ENCODE measurements around the gene CLEC7A. TPM values are rescaled to one million over a fixed set of nuclear protein-coding genes. Genes with fewer than 3 reads are reported as not detected.

CLEC7A gene
- total RNA-seq, 4 donors from 2014 or later, result 1.1 to 40.7 (median 3.6) TPM

DNA sequence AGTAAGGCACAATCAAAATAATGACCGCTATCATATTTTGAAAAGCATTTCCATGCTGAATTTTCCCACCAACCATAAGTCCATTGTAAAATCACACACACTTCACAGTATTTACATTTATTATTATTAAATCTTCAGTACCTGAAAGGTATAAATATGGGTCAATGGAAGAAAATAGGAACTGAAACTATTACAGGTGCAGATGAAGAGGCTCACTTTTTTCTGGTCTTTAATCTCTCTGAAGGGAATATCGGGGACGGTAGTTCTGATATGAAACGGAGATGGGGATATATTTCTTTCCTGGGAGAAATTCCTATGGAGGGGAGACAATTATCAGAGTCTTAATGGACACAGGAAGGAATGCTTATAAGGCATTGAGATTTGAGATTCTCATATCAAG lies 59.6 kb downstream of the CLEC7A start:
- no peak overlapping the region for H3K4me3 ChIP-seq
- no peaks in the 10 kb centered on the region for H3K27me3 ChIP-seq
- H3K4me1 ChIP-seq, result peaks cover 0 to 6% of the 10 kb centered on the region in 2 donors
- ATAC-seq, result no peak
- in situ Hi-C loops (cut with MboI; ENCODE audit: low sequenced_read_pairs in 4 of 4) (no loop called here), intact Hi-C loops (cut with DNase I; ENCODE audit: low total_unique reads) (no loop called here)
- H3K9me3 ChIP-seq, result no peaks in the 10 kb centered on the region
- H3K36me3 ChIP-seq, result no peaks in the 10 kb centered on the region
- no peak for DNase-seq
- peak overlapping the region in 2 of 4 donors; percentile 64 to 71 for H3K27ac ChIP-seq
- TF ChIP-seq, protein P1, sequence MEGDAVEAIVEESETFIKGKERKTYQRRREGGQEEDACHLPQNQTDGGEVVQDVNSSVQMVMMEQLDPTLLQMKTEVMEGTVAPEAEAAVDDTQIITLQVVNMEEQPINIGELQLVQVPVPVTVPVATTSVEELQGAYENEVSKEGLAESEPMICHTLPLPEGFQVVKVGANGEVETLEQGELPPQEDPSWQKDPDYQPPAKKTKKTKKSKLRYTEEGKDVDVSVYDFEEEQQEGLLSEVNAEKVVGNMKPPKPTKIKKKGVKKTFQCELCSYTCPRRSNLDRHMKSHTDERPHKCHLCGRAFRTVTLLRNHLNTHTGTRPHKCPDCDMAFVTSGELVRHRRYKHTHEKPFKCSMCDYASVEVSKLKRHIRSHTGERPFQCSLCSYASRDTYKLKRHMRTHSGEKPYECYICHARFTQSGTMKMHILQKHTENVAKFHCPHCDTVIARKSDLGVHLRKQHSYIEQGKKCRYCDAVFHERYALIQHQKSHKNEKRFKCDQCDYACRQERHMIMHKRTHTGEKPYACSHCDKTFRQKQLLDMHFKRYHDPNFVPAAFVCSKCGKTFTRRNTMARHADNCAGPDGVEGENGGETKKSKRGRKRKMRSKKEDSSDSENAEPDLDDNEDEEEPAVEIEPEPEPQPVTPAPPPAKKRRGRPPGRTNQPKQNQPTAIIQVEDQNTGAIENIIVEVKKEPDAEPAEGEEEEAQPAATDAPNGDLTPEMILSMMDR (IDR thresholded peaks at IDR 0.05 in 4 of 5, conservative IDR thresholded peaks at IDR 0.05 in 1 of 5), result no peak
- no peak for TF ChIP-seq POLR2A (IDR thresholded peaks at IDR 0.05)

DNA sequence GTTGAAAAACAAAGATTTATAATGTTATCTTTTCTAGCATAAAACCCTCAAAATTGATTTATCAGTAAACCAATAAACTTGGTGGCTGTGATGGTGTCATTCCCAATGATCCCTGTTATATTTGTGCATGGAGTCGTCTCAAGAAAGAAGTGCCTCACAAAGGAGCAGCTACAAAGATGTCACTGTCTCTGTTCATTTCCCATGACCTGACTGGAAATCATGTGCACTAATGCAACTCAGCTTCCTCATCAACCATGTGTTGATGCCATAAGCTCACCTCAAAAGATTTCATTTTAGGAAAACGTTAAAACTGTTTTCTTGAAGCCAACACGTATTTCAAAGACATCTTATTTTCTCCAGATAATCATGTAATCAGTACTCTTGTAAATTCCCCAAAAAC lies 60.0 kb downstream of the CLEC7A start:
- in situ Hi-C loops (cut with MboI; ENCODE audit: low sequenced_read_pairs in 4 of 4), result no loop called here
- ATAC-seq, result no peak

DNA sequence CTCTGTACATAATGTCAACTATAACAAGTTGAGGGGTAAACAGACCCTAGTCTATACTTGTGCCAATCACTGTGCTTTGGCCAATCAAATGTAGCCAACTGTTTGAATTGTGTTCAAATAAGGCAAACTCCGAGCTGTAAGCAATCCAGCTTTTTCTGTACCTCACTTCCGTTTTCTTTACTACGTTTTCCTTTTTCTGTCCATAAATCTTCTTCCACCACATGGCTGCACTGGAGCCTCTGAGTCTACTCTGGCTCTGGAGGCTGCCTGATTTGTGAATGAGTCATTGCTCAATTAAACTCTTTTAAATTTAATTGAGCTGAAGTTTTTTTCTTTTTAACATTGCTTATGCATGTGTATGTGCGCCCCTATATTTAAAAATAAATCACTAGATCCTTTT lies 60.9 kb downstream of the CLEC7A start:
- H3K36me3 ChIP-seq, result no peaks in the 10 kb centered on the region
- intact Hi-C loops (cut with DNase I; ENCODE audit: low total_unique reads), result no loop called here
- peak overlapping the region; percentile 54 to 71 (median 61) for H3K27ac ChIP-seq
- peaks cover 0 to 6% of the 10 kb centered on the region in 2 donors for H3K4me1 ChIP-seq
- no peaks in the 10 kb centered on the region for H3K9me3 ChIP-seq
- no peak for TF ChIP-seq POLR2A (IDR thresholded peaks at IDR 0.05)
- TF ChIP-seq, protein P1 (IDR thresholded peaks at IDR 0.05 in 4 of 5, conservative IDR thresholded peaks at IDR 0.05 in 1 of 5), result no peak
- DNase-seq (no peak), ATAC-seq (no peak)
- no peak overlapping the region for H3K4me3 ChIP-seq
- H3K27me3 ChIP-seq, result no peaks in the 10 kb centered on the region
- in situ Hi-C loops (cut with MboI; ENCODE audit: low sequenced_read_pairs in 4 of 4), result no loop called here

More for the DNA sequence above, 60.0 kb downstream of the CLEC7A start:
- H3K36me3 ChIP-seq, result no peaks in the 10 kb centered on the region
- TF ChIP-seq, protein P1 (IDR thresholded peaks at IDR 0.05 in 4 of 5, conservative IDR thresholded peaks at IDR 0.05 in 1 of 5), result no peak
- TF ChIP-seq POLR2A (IDR thresholded peaks at IDR 0.05), result no peak
- intact Hi-C loops (cut with DNase I; ENCODE audit: low total_unique reads), result no loop called here
- no peak for DNase-seq
- H3K27me3 ChIP-seq, result no peaks in the 10 kb centered on the region
- no peak overlapping the region for H3K4me3 ChIP-seq
- H3K4me1 ChIP-seq, result peaks cover 0 to 6% of the 10 kb centered on the region in 2 donors
- no peaks in the 10 kb centered on the region for H3K9me3 ChIP-seq
- H3K27ac ChIP-seq, result peak overlapping the region in 2 of 4 donors; percentile 64 to 71

DNA sequence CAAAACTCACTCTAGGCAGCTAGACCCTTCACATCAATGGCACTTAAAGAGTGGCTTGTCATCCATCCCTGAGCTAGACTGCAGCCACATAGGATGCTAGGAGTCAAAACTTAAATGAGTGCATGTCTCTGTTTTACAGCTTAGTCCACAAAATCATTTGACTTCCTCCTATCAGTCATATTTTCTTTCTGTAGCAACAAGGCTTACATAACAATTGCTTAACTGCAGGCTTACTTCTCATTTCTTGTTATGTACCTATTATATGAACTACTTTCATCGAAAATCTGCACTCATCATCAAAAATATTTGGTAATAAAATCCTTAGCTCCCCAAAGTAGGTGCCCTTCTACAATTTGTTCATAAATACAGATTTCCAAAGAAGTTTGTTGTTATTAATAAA lies 61.4 kb downstream of the CLEC7A start:
- Histone ChIP-seq H3K27me3 (no peaks in the 10 kb centered on the region), H3K4me1 (peaks cover 0 to 6% of the 10 kb centered on the region in 2 donors), H3K4me3 (no peak overlapping the region), H3K9me3 (no peaks in the 10 kb centered on the region), H3K27ac (peak overlapping the region; percentile 54 to 71 (median 61)), H3K36me3 (no peaks in the 10 kb centered on the region)
- DNase-seq (no peak), ATAC-seq (no peak)
- no peak for TF ChIP-seq POLR2A (IDR thresholded peaks at IDR 0.05)
- TF ChIP-seq, protein P1 (IDR thresholded peaks at IDR 0.05 in 4 of 5, conservative IDR thresholded peaks at IDR 0.05 in 1 of 5), result no peak
- in situ Hi-C loops (cut with MboI; ENCODE audit: low sequenced_read_pairs in 4 of 4), result no loop called here
- intact Hi-C loops (cut with DNase I; ENCODE audit: low total_unique reads), result no loop called here

DNA sequence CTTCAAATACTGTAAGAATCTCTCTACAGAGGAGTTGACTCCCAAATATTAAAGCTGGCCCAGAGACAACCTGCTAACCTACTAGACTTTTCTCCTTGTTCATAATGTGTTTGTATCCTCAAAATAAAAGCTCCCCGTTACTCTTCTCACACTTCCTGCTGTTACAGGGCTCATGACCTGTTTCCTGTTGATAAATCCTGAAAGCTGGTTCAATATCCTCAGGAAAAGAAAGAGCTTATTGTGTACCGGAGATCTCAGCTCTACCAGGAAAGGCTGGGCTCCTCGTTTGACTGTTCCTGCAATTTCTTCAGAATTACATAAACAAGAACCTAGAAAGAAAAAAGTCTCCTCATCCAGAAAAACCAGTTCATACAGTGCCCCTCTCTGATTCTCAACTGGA lies 62.1 kb downstream of the CLEC7A start:
- in situ Hi-C loops (cut with MboI; ENCODE audit: low sequenced_read_pairs in 4 of 4), result no loop called here
- Histone ChIP-seq H3K36me3 (no peaks in the 10 kb centered on the region), H3K27ac (peak overlapping the region; percentile 54 to 71 (median 61)), H3K27me3 (no peaks in the 10 kb centered on the region), H3K4me3 (no peak overlapping the region), H3K9me3 (no peaks in the 10 kb centered on the region), H3K4me1 (peaks cover 0 to 6% of the 10 kb centered on the region in 2 donors)
- no peak for DNase-seq
- peak; percentile 77 to 83 for ATAC-seq
- peak in 1 of 2 donors; percentile 20 for TF ChIP-seq POLR2A (IDR thresholded peaks at IDR 0.05)
- TF ChIP-seq, protein P1 (IDR thresholded peaks at IDR 0.05 in 4 of 5, conservative IDR thresholded peaks at IDR 0.05 in 1 of 5), result no peak
- intact Hi-C loops (cut with DNase I; ENCODE audit: low total_unique reads), result no loop called here
